Ectodermal cell (in vitro differentiated cells): ENCODE measurements around the gene GPR63.

Experiments
- H3K27ac ChIP-seq: 2 replicates; pipeline ENCODE4 v1.7.0; 2013; ENCODE audit warnings: mild to moderate bottlenecking, low read depth, low read length; ENCODE audit not compliant: insufficient read depth, poor library complexity, severe bottlenecking
- H3K27me3 ChIP-seq: 2 replicates; pipeline ENCODE4 v1.7.0; 2013; ENCODE audit warnings: mild to moderate bottlenecking, low read length; ENCODE audit not compliant: insufficient read depth, control insufficient read depth, poor library complexity, severe bottlenecking
- H3K36me3 ChIP-seq: one replicate; pipeline ENCODE4 v1.7.0; 2013; ENCODE audit warnings: low read length; ENCODE audit not compliant: control insufficient read depth, insufficient read depth
- H3K4me1 ChIP-seq: one replicate; pipeline ENCODE4 v1.7.0; 2013; ENCODE audit warnings: low read length; ENCODE audit not compliant: control insufficient read depth, insufficient read depth
- H3K4me3 ChIP-seq: 2 replicates; pipeline ENCODE4 v1.7.0; 2013; ENCODE audit warnings: low read depth, low read length, control low read depth; ENCODE audit not compliant: insufficient read depth
- H3K9me3 ChIP-seq: 2 replicates; pipeline ENCODE4 v1.7.0; 2013; ENCODE audit warnings: mild to moderate bottlenecking, low read length, moderate library complexity; ENCODE audit not compliant: control insufficient read depth
- WGBS, 2 experiments: methylation state at CpG; one replicate each; pipeline ENCODE4 v1.1.7; 2013; ENCODE audit warnings: missing lambda C conversion rate in 2 of 2; 5-methylcytosine and 5-hydroxymethylcytosine counted together

The GPR63 gene

DNA sequence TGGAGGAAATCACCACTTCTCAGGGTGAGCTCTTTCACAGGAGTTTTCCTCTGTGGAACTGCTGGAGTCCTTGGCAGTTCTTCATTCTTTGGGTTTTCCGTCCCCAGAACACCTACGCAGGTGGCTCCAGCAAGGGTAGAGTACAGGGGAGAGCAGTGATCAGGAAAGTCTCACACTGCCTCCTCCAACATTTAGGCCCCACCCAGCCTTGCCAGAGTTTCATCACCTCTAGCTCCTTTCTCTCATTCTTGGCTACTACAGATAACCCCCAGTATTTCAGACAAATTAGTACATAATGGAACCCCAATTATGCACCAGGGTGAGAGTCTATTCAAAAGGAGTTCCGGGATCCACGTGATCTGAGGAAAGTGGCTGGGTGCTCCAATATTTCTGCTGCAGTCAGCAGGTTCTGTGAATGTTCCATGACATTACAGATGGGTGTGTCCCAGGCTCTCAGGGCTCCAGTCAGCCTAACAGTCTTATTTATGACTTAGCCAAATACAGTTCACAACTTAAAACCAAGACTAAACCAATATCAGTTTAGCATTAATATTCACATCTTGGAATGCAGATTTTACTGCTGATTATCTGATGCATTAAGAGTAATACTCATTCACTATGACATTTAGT is 44.6 kb downstream of the GPR63 start:
- Histone ChIP-seq H3K36me3 (no peaks in the 10 kb centered on the region), H3K4me3 (no peak overlapping the region), H3K9me3 (no peaks in the 10 kb centered on the region), H3K4me1 (no peaks in the 10 kb centered on the region), H3K27ac (no peak overlapping the region), H3K27me3 (no peaks in the 10 kb centered on the region)
- 94 to 96% methylated on average over 4 of the region's 4 CpGs for WGBS, 2 experiments

DNA sequence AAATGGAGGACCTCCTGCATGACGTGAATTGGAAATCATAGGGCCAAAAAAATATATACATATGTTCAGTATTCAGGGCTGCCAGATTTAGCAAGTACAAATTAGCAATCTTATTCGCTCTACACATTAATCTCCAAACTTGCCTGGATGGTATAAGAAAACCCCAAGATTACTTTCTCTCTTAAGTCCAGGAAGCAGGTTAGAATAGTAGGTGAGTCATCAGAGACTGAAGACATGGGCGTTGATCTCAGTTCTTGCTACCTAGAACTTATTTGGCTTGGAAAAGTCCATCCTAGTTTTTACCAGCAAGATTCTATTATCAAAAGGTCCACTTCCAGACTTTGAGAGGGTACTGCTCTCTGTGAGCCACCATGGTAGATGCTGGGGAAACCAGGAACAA is 47.4 kb downstream of the GPR63 start:
- 93% methylated on average over 3 of the region's 3 CpGs for WGBS, 2 experiments
- Histone ChIP-seq H3K27me3 (no peaks in the 10 kb centered on the region), H3K36me3 (no peaks in the 10 kb centered on the region), H3K27ac (no peak overlapping the region), H3K9me3 (no peaks in the 10 kb centered on the region), H3K4me1 (no peaks in the 10 kb centered on the region), H3K4me3 (no peak overlapping the region)

DNA sequence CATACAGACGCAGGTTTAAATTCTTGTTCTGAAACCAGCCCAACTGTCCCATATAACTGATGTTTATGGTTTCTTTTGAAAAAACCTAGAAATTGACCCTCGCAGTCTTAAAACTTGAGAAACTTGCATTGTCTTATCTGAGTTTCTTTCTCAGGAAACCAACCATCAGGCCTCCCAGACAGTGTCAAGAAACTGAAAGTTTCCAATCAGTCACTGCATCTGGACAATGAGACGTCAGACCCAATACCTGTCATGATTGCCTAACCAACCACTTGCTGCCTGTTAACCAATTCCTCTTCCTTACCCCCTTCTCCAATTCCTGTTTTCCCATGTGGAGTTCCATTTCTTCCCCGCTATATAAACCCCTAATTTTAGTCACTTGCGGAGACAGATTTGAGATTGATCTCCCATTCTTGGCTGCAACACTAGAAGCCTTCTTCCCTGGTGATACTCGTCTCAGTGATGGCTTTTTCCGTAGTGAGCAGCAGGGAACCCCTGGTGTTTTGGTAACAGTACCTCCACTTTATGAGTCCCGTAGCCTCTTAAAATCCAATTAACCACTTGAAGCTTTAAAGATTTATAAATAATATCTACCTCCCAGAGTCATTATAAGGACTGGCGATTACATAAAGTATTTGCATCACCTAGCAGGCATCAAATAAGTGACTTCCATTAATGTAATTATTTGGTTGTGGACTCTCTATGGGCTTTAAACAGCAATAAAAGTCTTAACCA is 49.3 kb downstream of the GPR63 start:
- WGBS, 2 experiments = 68 to 71% methylated on average over 8 to 9 of the region's 9 CpGs
- Histone ChIP-seq H3K36me3 (no peaks in the 10 kb centered on the region), H3K9me3 (no peaks in the 10 kb centered on the region), H3K4me3 (no peak overlapping the region), H3K4me1 (no peaks in the 10 kb centered on the region), H3K27ac (no peak overlapping the region), H3K27me3 (no peaks in the 10 kb centered on the region)

DNA sequence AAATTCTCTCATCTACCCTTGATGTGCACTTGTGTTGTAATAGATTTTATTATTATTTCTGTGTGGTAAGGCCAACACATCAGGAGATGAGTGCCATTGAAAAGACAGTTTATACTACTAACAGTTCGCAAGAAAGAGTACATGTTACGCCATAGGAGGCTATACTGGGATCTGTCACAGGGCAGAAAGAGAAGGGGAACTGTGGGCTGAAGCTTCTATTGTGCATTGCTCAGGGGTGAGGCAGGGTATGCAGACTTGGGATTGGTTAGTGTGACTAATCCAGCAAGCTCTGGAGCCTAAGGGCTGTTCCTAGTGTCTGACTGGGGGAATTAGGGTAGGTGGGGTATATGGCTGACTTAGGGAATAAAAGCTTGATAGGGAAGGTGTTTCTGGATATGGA is 50.9 kb downstream of the GPR63 start:
- Histone ChIP-seq H3K4me3 (no peak overlapping the region), H3K27me3 (no peaks in the 10 kb centered on the region), H3K9me3 (no peaks in the 10 kb centered on the region), H3K36me3 (no peaks in the 10 kb centered on the region), H3K27ac (no peak overlapping the region), H3K4me1 (no peaks in the 10 kb centered on the region)
- 94 to 98% methylated on average over 2 of the region's 2 CpGs for WGBS, 2 experiments

DNA sequence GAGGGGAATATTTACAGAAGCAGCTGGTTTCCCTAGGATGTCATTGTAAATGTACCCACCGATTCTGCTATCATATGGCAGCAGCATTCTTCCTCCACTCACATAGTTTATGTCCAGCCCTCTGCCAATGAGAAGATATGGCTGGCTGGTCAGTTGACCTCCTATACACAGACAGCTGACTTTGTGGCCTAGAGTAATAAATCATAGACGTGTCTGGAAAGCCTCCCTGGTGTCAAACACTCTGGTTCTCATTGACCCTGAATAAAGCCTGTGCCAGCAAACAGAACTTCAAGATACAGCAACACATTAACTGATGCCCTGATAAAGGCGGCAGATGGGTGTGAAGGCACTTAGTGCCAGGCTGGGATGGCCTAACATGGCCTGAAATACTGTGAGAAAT is 52.6 kb downstream of the GPR63 start:
- Histone ChIP-seq H3K36me3 (no peaks in the 10 kb centered on the region), H3K27me3 (no peaks in the 10 kb centered on the region), H3K27ac (no peak overlapping the region), H3K4me3 (no peak overlapping the region), H3K4me1 (no peaks in the 10 kb centered on the region), H3K9me3 (no peaks in the 10 kb centered on the region)
- WGBS, 2 experiments = 73% methylated on average over 3 of the region's 3 CpGs

DNA sequence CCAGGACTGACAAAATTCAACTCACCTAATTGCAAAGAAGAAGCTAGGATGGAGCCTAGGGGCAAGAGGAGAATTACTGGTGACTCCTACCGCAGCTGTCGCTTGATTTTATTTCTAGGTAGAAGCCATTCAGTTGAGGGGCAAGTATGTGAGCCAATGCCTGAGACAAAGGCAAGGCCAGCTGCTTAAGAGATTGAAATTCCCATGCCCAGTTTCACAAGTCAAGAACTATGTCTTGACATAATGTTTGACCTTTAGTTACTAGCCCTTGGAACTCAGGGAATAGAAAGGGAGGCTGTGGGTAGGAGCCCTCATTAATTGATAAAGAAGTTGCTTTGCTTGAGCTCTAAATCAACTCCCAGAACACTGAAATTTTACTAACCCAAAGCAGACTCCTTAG is 54.0 kb downstream of the GPR63 start:
- Histone ChIP-seq H3K9me3 (no peaks in the 10 kb centered on the region), H3K27ac (no peak overlapping the region), H3K36me3 (no peaks in the 10 kb centered on the region), H3K27me3 (no peaks in the 10 kb centered on the region), H3K4me3 (no peak overlapping the region), H3K4me1 (no peaks in the 10 kb centered on the region)
- WGBS, 2 experiments = 91 to 100% methylated on average over 2 of the region's 2 CpGs

DNA sequence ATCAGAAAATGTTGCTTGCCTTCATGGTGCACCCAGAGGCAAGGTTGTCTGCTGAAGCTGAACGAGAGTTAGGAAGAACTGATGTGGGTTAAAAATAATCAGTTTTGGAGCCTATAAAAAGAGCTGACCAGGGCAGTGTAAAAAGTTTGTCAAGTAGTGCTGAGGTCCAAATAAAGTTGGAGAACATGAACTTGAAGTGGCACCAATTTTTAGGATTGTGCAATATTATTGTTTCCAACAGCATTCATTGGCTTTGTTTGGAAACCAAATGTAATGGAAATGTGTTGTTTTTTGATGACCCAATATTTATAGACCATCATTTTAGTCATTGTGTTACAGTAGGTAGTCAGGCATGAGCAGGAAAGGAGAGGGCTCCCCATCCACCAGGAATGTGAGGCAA is 55.7 kb downstream of the GPR63 start:
- Histone ChIP-seq H3K4me1 (no peaks in the 10 kb centered on the region), H3K36me3 (no peaks in the 10 kb centered on the region), H3K27ac (no peak overlapping the region), H3K9me3 (no peaks in the 10 kb centered on the region), H3K27me3 (no peaks in the 10 kb centered on the region), H3K4me3 (no peak overlapping the region)
- WGBS, 2 experiments = 94 to 97% methylated on average over 1 of the region's 1 CpG

DNA sequence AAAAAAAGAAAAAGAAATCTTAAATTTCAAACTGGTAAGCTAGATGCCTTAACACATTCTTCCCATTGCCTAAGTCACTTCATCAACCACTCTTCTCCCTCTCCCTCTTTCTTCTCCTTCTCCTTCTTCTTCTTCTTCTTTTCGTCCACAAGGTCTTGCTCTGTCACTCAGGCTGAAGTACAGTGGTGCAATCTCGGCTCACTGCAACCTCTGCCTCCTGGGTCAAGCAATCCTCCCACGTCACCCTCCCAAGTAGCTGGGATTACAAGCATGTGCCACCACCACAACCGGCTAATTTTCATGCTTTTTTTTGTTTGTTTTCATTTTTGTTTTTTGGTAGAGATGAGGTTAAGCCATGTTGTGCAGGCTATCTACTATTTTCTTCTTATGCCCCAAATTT is 60.2 kb downstream of the GPR63 start:
- Histone ChIP-seq H3K9me3 (no peaks in the 10 kb centered on the region), H3K36me3 (no peaks in the 10 kb centered on the region), H3K4me1 (no peaks in the 10 kb centered on the region), H3K27me3 (no peaks in the 10 kb centered on the region), H3K27ac (no peak overlapping the region), H3K4me3 (no peak overlapping the region)
- WGBS, 2 experiments = 85 to 88% methylated on average over 4 of the region's 4 CpGs

DNA sequence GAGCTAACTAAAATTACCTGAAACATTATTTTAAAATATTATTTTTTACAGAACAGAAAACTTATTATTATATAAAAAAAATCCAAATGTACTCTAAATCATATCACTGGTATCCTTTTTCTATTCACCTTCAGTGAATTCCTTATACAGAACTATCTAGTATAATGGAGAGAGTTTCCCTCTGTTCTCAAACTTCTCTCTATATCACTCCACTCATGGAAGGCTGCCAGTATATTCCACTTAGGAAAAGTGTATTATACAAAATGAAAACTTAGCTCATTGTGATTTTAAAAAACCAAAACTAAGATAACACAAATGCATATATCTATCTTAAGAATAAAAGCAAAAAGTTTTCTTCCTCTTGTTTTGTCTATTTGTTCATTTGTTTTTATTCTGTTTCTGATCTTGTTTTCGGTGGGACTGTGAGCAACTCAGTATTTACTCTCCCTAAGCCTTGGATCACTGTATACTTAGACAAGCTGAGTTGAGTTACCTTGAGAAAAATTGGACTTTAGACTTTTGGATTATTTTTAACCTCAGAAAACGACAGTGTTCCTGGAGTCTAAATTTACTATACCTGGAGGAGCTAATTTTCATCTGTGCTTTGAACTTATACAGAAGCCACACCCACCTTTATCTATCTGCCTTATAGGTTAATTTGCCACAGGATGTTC is 61.4 kb downstream of the GPR63 start:
- no peak overlapping the region for H3K27ac ChIP-seq
- H3K36me3 ChIP-seq = no peaks in the 10 kb centered on the region
- no peaks in the 10 kb centered on the region for H3K4me1 ChIP-seq
- H3K27me3 ChIP-seq = no peaks in the 10 kb centered on the region
- no peaks in the 10 kb centered on the region for H3K9me3 ChIP-seq
- H3K4me3 ChIP-seq = no peak overlapping the region
- WGBS, 2 experiments = 81 to 100% methylated on average over 2 of the region's 2 CpGs

DNA sequence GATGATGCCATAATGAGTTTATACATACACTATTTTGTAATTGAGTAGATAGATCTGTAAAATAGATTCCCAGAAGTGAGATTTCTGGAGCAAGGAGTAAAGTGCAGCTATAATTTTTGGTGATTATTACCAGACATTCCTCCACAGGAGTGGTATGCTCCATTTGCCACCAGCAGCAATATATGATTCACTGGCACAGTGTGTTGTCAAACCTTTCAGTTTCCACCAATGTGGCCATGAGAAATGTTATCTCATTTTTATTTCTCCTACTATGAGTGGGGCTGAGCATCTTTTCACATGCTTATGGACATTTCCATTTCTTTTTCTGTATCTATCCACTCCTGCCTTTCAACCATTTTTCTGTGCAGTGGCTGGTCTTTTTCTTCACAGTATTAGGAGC is 70.5 kb downstream of the GPR63 start:
- no peak overlapping the region for H3K27ac ChIP-seq
- no peaks in the 10 kb centered on the region for H3K9me3 ChIP-seq
- H3K4me3 ChIP-seq = no peak overlapping the region
- no peaks in the 10 kb centered on the region for H3K27me3 ChIP-seq
- no peaks in the 10 kb centered on the region for H3K4me1 ChIP-seq
- H3K36me3 ChIP-seq = no peaks in the 10 kb centered on the region
